Measurements from ENCODE around the gene IL37.

DNA sequence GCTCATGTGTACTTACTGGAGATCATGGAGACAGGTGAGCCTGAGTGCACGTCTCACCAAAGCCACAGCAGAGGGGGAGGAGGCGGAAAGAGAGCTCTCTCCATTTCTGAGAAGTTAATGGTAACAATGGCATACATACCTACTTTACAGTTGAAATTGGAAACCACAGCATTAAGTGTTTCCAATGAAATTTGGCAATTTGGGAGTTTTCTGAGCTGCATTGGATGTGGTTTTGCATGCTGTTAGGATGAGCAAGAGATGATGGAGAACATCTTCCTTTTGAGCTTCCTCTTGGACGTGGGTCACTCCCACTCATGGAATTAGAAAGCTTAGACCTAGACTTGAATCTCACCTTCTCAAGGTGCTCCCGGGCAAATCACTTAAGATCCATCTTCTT is 25.5 kb upstream of the IL37 start:
- TF ChIP-seq, protein P1, sequence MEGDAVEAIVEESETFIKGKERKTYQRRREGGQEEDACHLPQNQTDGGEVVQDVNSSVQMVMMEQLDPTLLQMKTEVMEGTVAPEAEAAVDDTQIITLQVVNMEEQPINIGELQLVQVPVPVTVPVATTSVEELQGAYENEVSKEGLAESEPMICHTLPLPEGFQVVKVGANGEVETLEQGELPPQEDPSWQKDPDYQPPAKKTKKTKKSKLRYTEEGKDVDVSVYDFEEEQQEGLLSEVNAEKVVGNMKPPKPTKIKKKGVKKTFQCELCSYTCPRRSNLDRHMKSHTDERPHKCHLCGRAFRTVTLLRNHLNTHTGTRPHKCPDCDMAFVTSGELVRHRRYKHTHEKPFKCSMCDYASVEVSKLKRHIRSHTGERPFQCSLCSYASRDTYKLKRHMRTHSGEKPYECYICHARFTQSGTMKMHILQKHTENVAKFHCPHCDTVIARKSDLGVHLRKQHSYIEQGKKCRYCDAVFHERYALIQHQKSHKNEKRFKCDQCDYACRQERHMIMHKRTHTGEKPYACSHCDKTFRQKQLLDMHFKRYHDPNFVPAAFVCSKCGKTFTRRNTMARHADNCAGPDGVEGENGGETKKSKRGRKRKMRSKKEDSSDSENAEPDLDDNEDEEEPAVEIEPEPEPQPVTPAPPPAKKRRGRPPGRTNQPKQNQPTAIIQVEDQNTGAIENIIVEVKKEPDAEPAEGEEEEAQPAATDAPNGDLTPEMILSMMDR (IDR thresholded peaks at IDR 0.05): no peak
- TF ChIP-seq ZFX (IDR thresholded peaks at IDR 0.05; ENCODE audit: borderline replicate concordance): no peak
